ENCODE measurements around the gene IL23R.

IL23R gene

GRCh38 chr1:67166196-67166595 lies at the start of gene IL23R:
Gene IL23R (plus strand): TSS chr1:67166454. CDS start chr1:67168121, 1,667 bp downstream.
- H3K36me3 ChIP-seq (ENCODE audit: control insufficient read depth, insufficient read depth, low read length), result no peaks in the 10 kb centered on the region
- no peak for TF ChIP-seq CTCF (IDR thresholded peaks at IDR 0.05; ENCODE audit: insufficient read depth, low read length, poor library complexity, severe bottlenecking)
- no peaks in the 10 kb centered on the region for H3K27me3 ChIP-seq (replicated peaks; ENCODE audit: control insufficient read depth, insufficient read depth, low read length)
- DNase-seq (ENCODE audit: extremely low read depth, insufficient read length), result peak; percentile 52
- no peak within 1 kb of the TSS for H3K4me3 ChIP-seq (replicated peaks; ENCODE audit: low read depth, low read length)

GRCh38 chr1:67118191-67118590 lies 48.1 kb upstream of the IL23R start:
- Histone ChIP-seq H3K4me3 (replicated peaks; ENCODE audit: low read depth, low read length) (no peak overlapping the region), H3K36me3 (ENCODE audit: control insufficient read depth, insufficient read depth, low read length) (no peaks in the 10 kb centered on the region), H3K27me3 (replicated peaks; ENCODE audit: control insufficient read depth, insufficient read depth, low read length) (no peaks in the 10 kb centered on the region)
- TF ChIP-seq CTCF (IDR thresholded peaks at IDR 0.05; ENCODE audit: insufficient read depth, low read length, poor library complexity, severe bottlenecking), result no peak
- DNase-seq (ENCODE audit: extremely low read depth, insufficient read length), result no peak

- Histone ChIP-seq H3K4me3 (replicated peaks; ENCODE audit: low read depth, low read length) (no peak overlapping the region), H3K27me3 (replicated peaks; ENCODE audit: control insufficient read depth, insufficient read depth, low read length) (no peaks in the 10 kb centered on the region), H3K36me3 (ENCODE audit: control insufficient read depth, insufficient read depth, low read length) (no peaks in the 10 kb centered on the region)
- TF ChIP-seq CTCF (IDR thresholded peaks at IDR 0.05; ENCODE audit: insufficient read depth, low read length, poor library complexity, severe bottlenecking), result no peak
- no peak for DNase-seq (ENCODE audit: extremely low read depth, insufficient read length)
These were observed 47.6 kb upstream of the IL23R start for GRCh38 chr1:67118646-67119045.

GRCh38 chr1:67120855-67121619 lies 45.2 kb upstream of the IL23R start:
- no peak for TF ChIP-seq CTCF (IDR thresholded peaks at IDR 0.05; ENCODE audit: insufficient read depth, low read length, poor library complexity, severe bottlenecking)
- Histone ChIP-seq H3K36me3 (ENCODE audit: control insufficient read depth, insufficient read depth, low read length) (no peaks in the 10 kb centered on the region), H3K4me3 (replicated peaks; ENCODE audit: low read depth, low read length) (no peak overlapping the region), H3K27me3 (replicated peaks; ENCODE audit: control insufficient read depth, insufficient read depth, low read length) (no peaks in the 10 kb centered on the region)
- no peak for DNase-seq (ENCODE audit: extremely low read depth, insufficient read length)

GRCh38 chr1:67124455-67124854 lies 41.8 kb upstream of the IL23R start:
- no peak for TF ChIP-seq CTCF (IDR thresholded peaks at IDR 0.05; ENCODE audit: insufficient read depth, low read length, poor library complexity, severe bottlenecking)
- H3K36me3 ChIP-seq (ENCODE audit: control insufficient read depth, insufficient read depth, low read length), result no peaks in the 10 kb centered on the region
- no peaks in the 10 kb centered on the region for H3K27me3 ChIP-seq (replicated peaks; ENCODE audit: control insufficient read depth, insufficient read depth, low read length)
- no peak for DNase-seq (ENCODE audit: extremely low read depth, insufficient read length)
- no peak overlapping the region for H3K4me3 ChIP-seq (replicated peaks; ENCODE audit: low read depth, low read length)
